ENCODE measurements around the gene STYXL1.

DNA sequence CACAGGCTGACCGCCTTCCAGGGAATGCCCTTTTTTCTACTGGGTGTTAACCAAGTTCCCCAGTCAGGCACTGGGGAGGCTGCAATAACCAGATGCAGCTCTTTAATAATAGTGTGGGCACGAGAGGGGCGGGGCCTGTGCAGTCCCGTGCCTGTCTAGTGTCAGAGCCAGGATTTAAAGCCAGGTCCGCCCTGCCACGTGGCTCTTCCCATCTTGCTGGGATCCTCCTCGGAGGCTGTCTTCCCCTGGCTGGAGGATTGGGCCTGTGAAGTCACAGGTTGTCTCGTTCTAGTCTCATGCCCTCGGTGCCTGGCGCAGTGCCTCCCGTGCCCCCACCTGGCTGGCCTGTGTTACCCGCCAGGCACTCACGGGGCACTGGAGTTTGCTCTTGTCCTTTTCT lies 78.6 kb downstream of the STYXL1 start:
- TF ChIP-seq, protein P1, sequence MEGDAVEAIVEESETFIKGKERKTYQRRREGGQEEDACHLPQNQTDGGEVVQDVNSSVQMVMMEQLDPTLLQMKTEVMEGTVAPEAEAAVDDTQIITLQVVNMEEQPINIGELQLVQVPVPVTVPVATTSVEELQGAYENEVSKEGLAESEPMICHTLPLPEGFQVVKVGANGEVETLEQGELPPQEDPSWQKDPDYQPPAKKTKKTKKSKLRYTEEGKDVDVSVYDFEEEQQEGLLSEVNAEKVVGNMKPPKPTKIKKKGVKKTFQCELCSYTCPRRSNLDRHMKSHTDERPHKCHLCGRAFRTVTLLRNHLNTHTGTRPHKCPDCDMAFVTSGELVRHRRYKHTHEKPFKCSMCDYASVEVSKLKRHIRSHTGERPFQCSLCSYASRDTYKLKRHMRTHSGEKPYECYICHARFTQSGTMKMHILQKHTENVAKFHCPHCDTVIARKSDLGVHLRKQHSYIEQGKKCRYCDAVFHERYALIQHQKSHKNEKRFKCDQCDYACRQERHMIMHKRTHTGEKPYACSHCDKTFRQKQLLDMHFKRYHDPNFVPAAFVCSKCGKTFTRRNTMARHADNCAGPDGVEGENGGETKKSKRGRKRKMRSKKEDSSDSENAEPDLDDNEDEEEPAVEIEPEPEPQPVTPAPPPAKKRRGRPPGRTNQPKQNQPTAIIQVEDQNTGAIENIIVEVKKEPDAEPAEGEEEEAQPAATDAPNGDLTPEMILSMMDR (IDR thresholded peaks at IDR 0.05; ENCODE audit: insufficient read depth, low read length), result no peak
- no peak for TF ChIP-seq POLR2AphosphoS5 (IDR thresholded peaks at IDR 0.05; ENCODE audit: low read depth)
